GM12874 (cell line): ENCODE results near the gene AFAP1L2.

Experiments
- TF ChIP-seq, protein P1 (sequence below): IDR thresholded peaks from 2 replicates; pipeline ENCODE4 v1.5.1; 2011; ENCODE audit warnings: low read depth, mild to moderate bottlenecking, control low read depth, low read length, moderate library complexity; ENCODE audit not compliant: insufficient read depth

The AFAP1L2 gene

DNA sequence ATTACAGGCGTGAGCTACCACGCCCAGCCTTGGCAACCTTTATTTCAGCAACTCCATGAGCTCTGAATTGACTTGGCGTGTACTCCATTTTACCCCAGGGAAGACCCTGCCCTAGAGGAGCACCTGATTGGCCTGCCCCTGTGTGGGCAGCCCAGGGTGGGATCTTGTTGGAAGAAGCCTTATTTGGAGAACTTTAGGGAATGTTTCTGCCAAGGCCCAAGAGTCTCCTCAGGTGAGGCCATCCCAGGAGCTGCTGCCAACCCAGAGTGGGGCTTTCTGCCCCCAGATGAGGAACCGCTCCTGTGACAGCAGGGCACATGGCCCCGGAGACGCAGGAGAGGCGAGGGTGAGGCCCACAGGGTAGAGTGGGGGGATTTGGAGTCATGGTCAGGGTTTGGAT, 123.3 kb downstream of the AFAP1L2 start:
- TF ChIP-seq, protein P1, sequence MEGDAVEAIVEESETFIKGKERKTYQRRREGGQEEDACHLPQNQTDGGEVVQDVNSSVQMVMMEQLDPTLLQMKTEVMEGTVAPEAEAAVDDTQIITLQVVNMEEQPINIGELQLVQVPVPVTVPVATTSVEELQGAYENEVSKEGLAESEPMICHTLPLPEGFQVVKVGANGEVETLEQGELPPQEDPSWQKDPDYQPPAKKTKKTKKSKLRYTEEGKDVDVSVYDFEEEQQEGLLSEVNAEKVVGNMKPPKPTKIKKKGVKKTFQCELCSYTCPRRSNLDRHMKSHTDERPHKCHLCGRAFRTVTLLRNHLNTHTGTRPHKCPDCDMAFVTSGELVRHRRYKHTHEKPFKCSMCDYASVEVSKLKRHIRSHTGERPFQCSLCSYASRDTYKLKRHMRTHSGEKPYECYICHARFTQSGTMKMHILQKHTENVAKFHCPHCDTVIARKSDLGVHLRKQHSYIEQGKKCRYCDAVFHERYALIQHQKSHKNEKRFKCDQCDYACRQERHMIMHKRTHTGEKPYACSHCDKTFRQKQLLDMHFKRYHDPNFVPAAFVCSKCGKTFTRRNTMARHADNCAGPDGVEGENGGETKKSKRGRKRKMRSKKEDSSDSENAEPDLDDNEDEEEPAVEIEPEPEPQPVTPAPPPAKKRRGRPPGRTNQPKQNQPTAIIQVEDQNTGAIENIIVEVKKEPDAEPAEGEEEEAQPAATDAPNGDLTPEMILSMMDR = no peak

DNA sequence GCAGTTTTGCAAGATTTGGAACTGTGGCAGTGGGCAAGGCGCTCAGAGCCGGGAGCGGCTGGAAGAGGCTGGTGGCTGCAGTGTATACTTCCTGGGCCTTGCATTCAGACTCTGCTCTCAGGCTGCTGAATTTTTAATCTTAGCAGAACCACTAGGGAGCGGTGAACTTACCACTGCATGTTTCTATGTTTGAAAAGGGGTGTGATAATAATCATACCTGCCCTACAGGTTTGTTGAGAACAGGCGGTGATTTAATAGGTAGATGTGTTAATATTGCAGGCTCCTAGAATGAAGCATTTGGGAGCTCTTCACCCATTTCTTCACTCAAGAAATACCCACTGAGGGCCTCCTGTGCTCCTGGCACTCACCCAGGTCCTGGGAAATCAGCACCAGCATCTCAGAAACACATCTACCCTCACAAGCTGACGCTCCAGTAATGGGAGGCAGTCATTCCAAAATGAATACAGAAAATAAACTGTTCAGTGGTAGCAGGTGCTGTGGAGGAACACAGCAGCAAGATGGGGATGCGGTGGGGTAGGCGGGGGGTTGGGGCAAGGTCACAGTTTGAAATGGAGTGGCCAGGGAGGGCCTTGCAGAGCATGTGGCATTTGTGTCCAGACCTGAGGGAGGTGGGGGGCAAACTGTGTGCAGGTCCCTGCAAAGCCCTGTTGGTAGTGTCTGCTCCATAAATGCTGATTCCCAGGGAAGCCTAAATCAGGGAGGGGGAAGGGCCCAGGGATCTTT, 124.2 kb downstream of the AFAP1L2 start:
- TF ChIP-seq, protein P1 = no peak

DNA sequence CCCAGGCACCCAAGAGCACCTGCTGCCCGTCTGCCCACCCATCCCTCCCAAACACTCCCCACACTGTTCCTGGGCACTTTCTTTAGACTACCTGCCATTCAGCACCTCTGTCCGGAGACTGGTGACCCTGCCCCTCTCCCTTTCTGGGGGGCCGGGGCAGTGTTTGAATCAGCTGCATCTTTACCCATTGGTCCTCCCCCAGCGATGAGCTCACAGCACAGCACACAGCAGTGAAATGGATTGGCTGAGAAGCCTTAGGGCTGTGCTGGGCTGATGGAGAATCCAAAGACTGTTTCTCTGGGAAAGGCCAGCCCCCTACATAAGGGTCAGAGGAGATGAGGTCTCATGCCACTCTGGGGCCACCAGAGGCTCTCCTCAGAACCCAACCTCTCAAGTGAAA, 125.0 kb downstream of the AFAP1L2 start:
- TF ChIP-seq, protein P1 = no peak

DNA sequence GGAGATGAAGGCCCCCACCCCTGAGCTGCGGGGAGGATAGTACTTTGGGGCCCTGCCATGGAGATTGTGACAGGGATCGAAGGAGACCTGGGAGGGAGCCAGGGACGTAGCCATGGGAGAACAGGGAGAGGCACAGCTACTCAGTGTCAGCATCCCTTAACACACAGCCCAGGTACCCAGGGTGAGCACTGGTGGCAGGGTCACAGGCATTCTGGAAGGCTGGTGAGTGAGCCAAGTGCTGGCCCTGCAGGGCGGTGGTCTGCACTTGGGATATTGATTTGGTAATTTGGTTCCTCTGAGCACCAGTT, 125.5 kb downstream of the AFAP1L2 start:
- TF ChIP-seq, protein P1 = no peak

DNA sequence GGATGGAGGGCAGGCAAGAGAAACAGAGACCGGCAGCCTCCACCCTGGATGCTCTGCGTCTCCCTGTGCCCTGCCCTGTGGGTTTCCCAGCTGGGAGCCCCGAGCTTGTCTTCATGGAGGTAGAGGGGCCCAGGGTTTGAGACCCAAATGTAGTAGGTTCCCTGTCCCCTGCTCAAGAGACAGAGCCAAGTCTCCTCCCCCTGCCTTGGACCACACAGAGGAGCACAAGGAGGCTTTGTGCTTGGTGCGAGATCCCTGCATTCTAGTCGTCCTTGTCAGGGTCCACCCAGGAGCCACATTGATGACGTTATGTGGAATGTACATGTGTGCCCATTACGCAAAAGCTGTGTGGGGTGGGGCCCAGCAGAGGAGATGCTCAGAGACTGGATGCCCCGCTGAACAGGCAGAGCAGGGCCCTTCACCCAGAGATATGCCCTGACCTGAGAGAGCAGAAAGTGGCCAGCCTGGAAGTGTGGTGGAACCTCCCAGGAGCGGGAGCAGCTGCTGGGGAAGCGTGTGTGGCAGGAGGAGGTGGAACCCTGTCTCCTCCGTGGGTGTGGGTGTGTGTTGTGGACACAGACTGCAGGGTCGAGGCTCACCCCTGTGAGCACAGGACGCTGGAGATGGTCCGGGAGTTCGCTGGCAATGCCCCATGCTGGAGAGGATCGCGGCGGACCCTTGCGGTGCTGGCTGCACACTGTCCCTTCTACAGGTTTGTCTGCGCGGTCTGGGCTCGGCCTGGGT, 126.0 kb downstream of the AFAP1L2 start:
- TF ChIP-seq, protein P1 = no peak

DNA sequence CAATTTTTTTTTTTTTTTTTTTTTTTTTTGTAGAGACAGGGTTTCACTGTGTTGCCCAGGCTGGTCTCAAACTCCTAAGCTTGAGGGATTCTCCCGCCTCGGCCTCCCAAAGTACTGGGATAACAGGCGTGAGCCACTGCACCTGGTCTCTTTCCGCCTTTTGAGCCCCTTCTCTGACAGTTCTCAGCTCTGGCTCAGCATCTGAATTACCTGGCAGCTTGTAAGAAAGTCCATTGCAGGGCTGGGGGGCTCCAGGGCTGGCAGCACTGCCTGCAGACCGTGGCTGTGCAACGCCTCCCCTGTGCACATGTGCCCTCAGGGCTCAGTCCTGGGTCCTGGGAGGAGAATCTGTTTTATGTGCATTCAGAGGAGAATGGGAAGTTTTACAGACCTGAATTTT, 127.6 kb downstream of the AFAP1L2 start:
- TF ChIP-seq, protein P1 = no peak

DNA sequence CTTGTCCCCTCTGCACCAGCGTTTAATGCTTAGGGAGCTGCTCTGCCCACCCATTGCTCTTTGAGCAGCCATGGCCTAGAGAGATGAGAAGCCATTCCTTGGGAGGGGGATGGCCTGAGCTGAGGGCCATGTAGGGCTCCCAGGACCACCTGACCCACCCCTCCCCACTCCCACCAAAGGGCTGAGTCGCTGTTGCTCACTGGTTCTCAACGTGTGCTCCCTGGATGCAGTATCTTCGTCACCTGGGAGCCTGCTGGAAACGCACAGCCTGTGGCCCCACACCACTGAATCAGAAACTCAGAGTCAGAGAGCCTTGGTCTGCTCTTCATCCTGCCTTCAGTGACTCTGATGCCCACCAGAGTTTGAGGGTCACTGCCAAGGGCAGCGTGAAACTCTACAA, 128.2 kb downstream of the AFAP1L2 start:
- TF ChIP-seq, protein P1 = no peak
